Measurements from ENCODE around the gene RTN4RL2.

DNA sequence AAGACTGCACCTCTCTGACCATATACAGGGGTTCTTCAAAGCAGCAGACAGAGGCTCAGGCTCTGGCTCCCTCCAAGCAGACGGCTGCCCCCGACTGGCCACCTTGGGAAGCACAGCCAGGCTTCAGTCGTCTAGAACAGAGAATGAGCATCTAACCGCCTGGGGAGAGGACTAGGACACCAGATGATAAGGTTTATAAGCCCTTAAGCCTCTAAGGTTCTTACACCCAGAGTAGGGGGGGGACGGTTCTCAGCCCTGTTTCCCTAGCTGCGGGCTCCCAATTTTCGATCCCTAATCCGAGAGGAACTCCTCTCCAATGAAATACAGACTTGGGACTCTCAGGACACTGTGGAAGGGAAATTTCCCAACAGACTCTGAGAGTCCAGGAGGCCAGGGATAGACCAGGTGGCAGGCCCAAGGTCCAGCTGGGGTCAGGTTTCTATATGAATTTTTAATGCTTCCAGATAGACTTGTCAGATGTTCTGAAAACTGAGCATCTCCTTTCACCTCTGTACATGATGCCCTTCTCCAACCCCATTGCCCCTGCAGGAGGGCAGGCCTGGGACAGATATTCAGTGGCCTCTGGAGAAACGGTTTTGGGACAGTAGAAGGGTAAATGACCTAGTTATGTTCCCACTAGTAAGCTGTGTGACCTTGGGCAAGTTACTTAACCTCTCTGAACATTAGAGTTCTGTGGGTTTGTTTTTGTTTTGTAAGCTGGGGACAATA, 20.2 kb downstream of the RTN4RL2 start:
- TF ChIP-seq POLR2AphosphoS5 (IDR thresholded peaks at IDR 0.05): no peak
- TF ChIP-seq, protein P1, sequence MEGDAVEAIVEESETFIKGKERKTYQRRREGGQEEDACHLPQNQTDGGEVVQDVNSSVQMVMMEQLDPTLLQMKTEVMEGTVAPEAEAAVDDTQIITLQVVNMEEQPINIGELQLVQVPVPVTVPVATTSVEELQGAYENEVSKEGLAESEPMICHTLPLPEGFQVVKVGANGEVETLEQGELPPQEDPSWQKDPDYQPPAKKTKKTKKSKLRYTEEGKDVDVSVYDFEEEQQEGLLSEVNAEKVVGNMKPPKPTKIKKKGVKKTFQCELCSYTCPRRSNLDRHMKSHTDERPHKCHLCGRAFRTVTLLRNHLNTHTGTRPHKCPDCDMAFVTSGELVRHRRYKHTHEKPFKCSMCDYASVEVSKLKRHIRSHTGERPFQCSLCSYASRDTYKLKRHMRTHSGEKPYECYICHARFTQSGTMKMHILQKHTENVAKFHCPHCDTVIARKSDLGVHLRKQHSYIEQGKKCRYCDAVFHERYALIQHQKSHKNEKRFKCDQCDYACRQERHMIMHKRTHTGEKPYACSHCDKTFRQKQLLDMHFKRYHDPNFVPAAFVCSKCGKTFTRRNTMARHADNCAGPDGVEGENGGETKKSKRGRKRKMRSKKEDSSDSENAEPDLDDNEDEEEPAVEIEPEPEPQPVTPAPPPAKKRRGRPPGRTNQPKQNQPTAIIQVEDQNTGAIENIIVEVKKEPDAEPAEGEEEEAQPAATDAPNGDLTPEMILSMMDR (IDR thresholded peaks at IDR 0.05): peak in 5 of 7 experiments; percentile 34 to 76 (median 61)
- no peak for TF ChIP-seq POLR2A (IDR thresholded peaks at IDR 0.05)

Measured in stomach (tissue), 4 donors.